Iris pigment epithelial cell (primary cell): ENCODE results near the gene ZNRF3.

Experiments used
- DNase-seq: peaks from one replicate; pipeline ENCODE4 v3.0.0-alpha.2; 2011; ENCODE audit warnings: low read depth

The ZNRF3 gene

GRCh38 chr22:28952857-28953256 lies 69.5 kb downstream of the ZNRF3 start:
- DNase-seq, result peak; percentile 83

- DNase-seq, result no peak
Observed at GRCh38 chr22:28953403-28953802, 70.0 kb downstream of the ZNRF3 start.

- no peak for DNase-seq
Observed at GRCh38 chr22:28953976-28954880, 70.9 kb downstream of the ZNRF3 start.

- peak; percentile 62 for DNase-seq
Observed at GRCh38 chr22:28955817-28956216, 72.4 kb downstream of the ZNRF3 start.

- DNase-seq, result no peak
Observed at GRCh38 chr22:28956506-28956905, 73.1 kb downstream of the ZNRF3 start.

GRCh38 chr22:28958611-28959010 lies 75.2 kb downstream of the ZNRF3 start:
- peak; percentile 61 for DNase-seq

GRCh38 chr22:28962042-28962554 lies 78.7 kb downstream of the ZNRF3 start:
- DNase-seq, result no peak

GRCh38 chr22:28963362-28963761 lies 80.0 kb downstream of the ZNRF3 start:
- DNase-seq, result no peak

- no peak for DNase-seq
Observed at GRCh38 chr22:28967163-28967665, 83.8 kb downstream of the ZNRF3 start.

GRCh38 chr22:28967969-28968368 lies 84.6 kb downstream of the ZNRF3 start:
- DNase-seq, result no peak

- no peak for DNase-seq
Observed at GRCh38 chr22:28969401-28970168, 86.2 kb downstream of the ZNRF3 start.

GRCh38 chr22:28973352-28973751 lies 90.0 kb downstream of the ZNRF3 start:
- no peak for DNase-seq

GRCh38 chr22:28977060-28977459 lies 93.7 kb downstream of the ZNRF3 start:
- DNase-seq, result no peak

GRCh38 chr22:28977481-28977971 lies 94.2 kb downstream of the ZNRF3 start:
- peak; percentile 58 for DNase-seq

- peak; percentile 67 for DNase-seq
Observed at GRCh38 chr22:28978158-28978557, 94.8 kb downstream of the ZNRF3 start.

- DNase-seq, result no peak
Observed at GRCh38 chr22:28978863-28979796, 95.8 kb downstream of the ZNRF3 start.

GRCh38 chr22:28980326-28980725 lies 97.0 kb downstream of the ZNRF3 start:
- DNase-seq, result no peak

GRCh38 chr22:28981818-28982499 lies 98.6 kb downstream of the ZNRF3 start:
- no peak for DNase-seq

GRCh38 chr22:28983190-28983589 lies 99.8 kb downstream of the ZNRF3 start:
- no peak for DNase-seq

GRCh38 chr22:28983788-28984441 lies 100.5 kb downstream of the ZNRF3 start:
- DNase-seq, result peak; percentile 43
